Astrocyte of the spinal cord (primary cell): ENCODE results near the gene UBE2H.

Source experiments
- DNase-seq: peaks from one replicate; pipeline ENCODE4 v3.0.0; 2011; ENCODE audit warnings: low read depth, low spot score
- H3K4me3 ChIP-seq: 2 replicates; pipeline ENCODE4 v1.5.1; 2011; ENCODE audit warnings: low read depth, mild to moderate bottlenecking, low read length, moderate library complexity
- CTCF ChIP-seq: IDR thresholded peaks from 2 replicates; pipeline ENCODE4 v1.5.1; 2012; ENCODE audit warnings: low read depth, mild to moderate bottlenecking, low read length, inconsistent platforms
- in situ Hi-C: cut with HindIII; loops from 2 replicates; pipeline ENCODE4 v1.10.0; 2017; ENCODE audit warnings: low sequenced_read_pairs

UBE2H gene

GRCh38 chr7:129952653-129953560 is at the start of gene UBE2H:
Gene UBE2H, minus strand, starts transcription at chr7:129952960. Its CDS starts 405 bp downstream, at chr7:129952555.
- H3K4me3 ChIP-seq, result peak within 1 kb of the TSS; percentile 86
- TF ChIP-seq CTCF, result no peak
- DNase-seq, result peak; percentile 95
- in situ Hi-C loops, result no loop called here

GRCh38 chr7:129998446-129998845 is 45.7 kb upstream of the UBE2H start:
- DNase-seq, result no peak
- no peak for TF ChIP-seq CTCF
- in situ Hi-C loops, result no loop called here
- H3K4me3 ChIP-seq, result no peak overlapping the region

GRCh38 chr7:129997285-129997684 is 44.5 kb upstream of the UBE2H start:
- DNase-seq, result no peak
- TF ChIP-seq CTCF, result no peak
- no peak overlapping the region for H3K4me3 ChIP-seq
- in situ Hi-C loops, result no loop called here

GRCh38 chr7:129993275-129993674 is 40.5 kb upstream of the UBE2H start:
- TF ChIP-seq CTCF, result no peak
- in situ Hi-C loops, result no loop called here
- no peak for DNase-seq
- no peak overlapping the region for H3K4me3 ChIP-seq

GRCh38 chr7:129990403-129991192 is 37.8 kb upstream of the UBE2H start:
- H3K4me3 ChIP-seq, result no peak overlapping the region
- no peak for TF ChIP-seq CTCF
- in situ Hi-C loops, result no loop called here
- DNase-seq, result no peak

GRCh38 chr7:129989466-129989865 is 36.7 kb upstream of the UBE2H start:
- TF ChIP-seq CTCF, result no peak
- in situ Hi-C loops, result no loop called here
- H3K4me3 ChIP-seq, result no peak overlapping the region
- no peak for DNase-seq
